AG20443 (cell line): ENCODE measurements around the gene CAMKMT.

Source experiments
- DNase-seq: peaks from one replicate; pipeline ENCODE4 v3.0.0; 2012; ENCODE audit warnings: low spot score, mixed read lengths

Gene CAMKMT

DNA sequence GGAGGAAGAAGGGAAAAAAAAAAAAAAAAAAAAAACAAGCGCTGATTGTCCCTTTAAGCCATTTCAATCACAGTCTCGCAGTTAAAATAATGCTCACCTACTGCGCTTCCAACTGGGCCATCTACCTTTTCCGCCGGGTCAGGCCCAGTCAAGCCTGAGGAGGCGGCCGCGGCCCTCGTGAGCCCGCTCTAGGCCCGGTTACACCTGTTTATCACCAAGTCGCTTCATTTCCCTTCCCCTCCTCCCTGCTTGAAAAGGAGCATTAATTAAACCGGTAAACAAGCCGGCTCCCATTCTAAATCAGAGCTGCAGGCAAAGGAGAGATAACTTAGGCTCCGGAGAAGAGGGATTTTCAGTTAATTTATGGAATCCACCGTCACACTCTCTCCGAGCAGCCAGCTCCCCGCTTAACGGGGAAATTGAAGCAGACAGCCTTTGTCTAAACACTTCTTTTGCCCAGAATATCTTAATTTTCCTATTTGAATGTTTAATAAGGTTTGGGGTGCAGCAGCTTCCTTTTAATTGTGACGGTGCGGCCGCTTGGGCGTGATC is 439.6 kb downstream of the CAMKMT start:
- DNase-seq: no peak

DNA sequence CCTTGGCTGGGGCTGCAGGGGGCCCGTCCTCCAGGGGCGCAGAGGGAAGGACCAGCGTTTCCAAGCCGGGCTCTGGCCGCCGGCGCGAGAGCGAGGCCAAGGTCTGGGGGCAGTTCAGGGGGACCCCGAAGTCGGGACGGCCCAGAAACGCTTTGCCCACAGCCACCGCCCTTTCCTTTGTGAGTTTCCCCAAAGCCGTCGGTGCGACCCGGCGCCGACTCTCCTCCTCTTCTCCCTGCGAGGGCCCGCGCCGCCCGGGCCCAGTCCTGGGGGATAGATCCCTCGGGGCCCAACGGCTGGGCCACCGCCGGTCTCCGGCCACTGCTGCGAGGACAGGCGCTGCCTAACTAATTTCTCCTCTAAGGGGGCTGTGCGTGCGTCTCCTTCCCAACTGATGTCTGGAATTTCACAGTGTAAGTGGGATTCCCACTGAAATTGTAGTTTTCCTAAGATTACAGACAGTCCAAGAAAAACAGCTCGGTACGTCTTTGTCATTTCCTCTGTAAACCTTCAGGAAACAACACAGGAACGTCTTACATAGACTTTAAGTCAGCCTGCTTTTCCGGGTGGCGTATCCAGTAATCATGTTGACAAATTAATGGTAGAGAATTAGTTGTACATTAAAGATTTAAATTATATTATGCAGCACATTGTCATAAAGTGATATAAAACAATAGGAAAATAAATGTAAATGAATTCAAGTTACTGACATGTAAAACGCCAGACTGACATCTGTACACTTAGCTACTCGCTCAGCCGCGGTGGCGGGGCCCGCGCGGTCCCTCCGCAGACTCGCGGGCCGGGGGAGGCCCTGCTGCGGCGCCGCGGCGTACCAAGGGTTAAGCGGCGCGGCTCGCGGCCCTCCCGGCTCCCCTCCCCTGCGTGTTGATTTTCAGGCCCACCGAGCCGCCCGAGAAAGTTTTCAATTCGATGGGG is 440.4 kb downstream of the CAMKMT start:
- DNase-seq: no peak

DNA sequence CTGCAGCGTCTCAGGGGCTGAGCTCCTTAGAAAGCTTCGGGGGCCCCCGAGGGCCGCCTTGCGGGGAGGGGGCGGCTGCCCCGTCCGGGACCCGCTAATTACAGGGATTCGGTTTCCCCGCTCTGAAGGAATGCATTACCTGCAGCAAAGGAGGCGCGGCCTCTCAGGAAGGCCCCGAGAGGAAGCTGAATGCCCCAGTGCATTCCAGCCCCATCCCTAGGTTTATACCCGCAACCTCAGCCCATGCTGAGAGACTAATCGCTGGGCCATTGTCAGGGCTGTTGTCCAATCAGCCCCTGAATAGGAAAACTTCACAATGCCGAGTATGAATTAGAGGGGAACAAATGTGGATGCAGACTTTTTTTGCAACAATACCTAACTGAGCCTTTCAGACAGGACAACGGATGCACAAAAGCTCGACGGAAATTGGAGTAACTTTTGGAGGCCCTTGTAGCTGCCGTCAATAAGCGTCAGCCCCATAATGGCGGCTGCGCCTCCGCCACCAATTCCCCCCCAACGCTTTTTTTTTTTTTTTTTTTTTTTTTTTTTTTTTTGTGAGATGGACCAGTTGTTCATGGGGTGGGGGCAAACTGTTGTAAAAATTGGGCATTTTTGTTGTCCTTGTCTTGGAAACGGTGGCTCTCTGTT is 441.2 kb downstream of the CAMKMT start:
- DNase-seq: no peak

DNA sequence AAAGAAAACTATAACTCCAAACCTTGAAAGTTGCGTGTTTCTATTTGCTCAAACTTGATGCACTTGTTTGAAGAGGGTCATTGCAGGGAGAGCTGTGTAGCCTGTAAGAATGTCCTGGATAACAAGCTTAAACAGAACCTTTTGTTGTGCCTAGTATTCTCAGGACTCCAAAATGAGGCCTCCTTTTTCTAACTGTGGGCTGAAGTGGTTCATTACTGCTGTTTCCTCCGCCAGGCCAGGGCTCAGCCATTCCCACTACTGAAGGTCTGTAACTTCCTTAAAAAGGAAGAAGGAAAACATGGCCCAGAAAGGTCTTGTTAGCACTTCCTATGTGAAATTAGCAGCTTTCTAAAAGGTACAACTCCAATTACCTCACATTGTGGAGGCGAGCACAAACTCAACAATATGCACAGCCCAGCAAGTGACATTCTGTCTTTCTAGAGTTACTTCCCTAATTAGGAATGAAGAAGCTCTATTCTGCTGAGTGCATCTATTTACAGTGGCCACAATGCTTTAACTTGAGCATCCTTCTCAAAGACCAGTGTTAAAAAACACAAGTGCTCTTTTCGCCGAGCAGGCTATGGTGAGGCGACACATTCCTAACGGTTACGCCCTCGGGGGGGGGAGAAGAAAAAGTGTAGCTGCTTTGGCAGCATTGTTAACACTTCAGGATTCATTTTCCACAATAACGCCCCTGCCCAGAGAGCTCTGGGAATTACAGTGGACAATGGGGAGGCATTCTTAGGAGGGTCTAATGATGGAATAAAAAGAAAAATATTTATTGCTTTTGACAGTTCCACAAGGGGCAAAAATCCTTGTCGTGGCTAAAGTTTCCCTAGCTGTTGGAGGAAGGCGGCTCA is 442.9 kb downstream of the CAMKMT start:
- DNase-seq: no peak

DNA sequence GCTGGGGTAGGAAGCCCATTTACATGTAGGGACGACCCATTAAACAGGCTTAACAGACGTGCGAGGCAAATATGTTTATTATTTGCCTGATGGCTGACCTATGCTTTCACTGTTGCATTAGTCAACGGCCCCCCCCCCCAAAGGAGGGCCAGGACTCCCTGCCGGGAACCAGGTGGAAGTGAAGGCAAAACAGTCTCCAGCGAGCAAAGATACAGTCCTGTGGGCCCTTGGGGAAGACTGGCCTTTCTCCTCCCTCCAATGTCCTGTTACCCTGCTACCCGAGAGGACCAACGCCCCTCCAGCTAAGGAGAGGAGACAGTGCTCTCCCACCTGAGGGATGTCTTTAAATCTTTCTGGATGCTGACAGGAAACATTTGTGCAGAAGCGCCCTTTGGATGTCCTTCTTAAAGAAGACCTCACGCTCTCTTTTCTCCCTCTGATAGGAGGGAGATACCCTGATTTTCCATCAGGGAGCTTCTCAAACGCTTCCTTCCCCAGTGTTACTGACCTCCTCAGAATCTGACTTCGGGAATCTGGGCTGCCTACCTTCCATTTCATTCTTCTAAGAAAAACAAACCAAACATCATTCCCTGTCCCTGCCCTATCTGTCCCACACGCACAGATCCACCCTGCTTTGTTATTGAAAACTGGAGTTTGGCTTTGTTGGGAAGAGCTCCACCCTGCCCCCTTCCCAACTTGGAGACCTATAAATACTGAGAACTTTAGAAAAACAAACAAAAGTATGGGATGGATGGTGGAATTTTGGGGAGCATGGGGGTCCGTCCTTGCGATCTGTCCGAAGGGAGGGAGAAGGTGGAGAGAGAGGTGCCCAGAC is 443.9 kb downstream of the CAMKMT start:
- DNase-seq: no peak

DNA sequence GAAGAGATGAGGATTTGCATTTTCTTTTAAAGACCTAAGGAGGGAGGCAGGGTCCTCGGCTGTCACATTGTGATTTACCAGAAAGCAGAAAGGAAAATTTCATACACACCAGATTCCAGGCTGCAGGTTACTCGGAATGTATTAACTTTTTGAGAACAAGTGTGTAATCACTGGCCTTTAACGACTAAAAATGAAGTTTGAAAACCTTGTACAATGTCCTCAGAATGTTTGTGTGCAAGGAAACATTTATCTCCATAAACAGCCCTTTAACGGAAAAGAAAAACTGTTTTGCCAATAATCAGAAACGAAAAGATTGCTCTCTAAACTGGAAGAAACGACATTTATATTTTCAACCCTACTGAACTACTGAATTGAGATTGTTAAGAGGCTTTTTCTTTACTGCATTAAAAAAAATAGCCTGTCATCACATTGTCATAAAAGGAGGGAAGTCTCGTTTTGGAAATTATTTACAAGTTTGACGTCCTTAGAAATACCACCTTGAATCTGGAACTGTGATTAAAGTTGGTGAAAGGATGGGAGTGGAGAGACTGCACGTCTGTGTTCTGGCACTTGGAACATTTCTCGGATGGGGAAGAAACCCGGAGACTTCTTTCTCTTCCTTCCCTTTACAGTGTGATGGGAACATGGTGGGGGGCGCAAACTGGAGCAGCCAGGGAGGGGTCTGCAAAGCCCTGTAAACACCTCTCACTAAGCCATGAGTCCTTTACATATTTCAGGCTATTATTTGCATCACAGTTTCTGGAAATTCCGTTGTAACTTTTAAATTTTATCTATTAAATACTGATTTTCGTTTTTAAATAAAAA is 445.7 kb downstream of the CAMKMT start:
- DNase-seq: no peak

DNA sequence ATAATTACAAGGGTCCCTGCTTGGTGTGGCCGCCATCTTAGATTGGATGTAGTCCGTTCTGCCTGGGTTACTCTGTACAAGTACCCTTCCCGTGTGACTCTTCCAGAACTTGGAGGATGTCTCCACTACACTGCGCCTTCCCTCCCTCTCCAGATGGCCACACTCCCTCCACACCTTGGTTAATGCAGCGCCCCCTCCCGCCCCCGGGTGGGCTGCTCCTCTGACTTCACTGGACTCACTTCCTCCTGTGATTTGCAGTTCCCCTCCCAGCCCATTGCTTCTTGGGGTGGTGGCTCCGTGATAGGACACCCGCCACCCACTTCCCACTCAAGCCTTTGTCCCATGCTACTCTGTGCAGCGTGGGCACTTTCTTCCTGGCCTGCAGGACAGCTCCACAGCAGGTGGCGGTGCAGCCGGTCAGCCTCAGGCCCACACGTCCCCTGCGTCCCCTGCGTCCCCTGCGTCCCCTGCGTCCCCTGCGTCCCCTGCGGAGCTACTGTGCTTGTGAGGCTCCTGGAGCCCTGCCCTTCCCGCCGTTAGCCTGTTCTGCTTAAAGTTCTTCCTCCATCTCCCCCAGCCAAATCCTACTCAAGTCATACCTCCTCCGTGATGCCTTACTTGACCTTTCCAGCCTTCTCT is 449.3 kb downstream of the CAMKMT start:
- no peak for DNase-seq

DNA sequence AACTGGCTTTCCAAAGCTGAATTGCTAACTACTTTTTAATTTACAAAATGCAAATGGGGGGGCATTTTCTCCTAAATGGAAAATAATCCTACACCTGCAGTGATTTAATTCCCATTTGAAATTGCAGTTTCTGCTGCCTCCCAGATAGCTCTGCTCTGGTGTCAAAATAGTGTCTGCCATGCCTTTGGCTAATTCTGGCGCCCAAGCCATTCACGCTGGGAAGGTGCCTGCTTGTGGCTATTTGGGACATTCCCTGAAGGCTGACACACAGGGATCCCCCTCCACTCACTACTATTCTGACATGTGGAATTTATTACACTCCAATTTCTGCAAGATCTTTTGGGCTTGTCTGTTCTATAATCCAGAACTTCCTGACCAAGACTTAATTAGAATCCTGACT is 451.4 kb downstream of the CAMKMT start:
- DNase-seq: no peak

DNA sequence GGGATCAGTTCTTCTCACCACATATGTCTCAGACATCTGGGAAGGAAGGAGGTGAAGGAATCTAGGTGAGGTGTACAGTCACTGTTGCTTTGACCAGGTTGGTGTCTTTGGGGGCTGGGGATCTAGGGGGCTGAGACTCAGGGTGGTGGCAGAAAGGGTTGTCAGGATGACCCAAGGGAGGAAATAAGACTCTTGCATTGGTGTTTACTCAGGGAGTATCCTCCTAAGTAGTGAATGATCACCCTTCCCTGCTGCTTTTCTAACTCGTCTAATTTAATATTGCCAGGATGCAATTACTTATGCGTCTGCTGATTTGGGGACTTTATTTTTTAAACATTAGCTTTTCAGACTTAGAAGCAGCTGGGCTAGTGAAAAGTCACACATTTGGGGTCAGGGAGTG is 451.9 kb downstream of the CAMKMT start:
- no peak for DNase-seq

DNA sequence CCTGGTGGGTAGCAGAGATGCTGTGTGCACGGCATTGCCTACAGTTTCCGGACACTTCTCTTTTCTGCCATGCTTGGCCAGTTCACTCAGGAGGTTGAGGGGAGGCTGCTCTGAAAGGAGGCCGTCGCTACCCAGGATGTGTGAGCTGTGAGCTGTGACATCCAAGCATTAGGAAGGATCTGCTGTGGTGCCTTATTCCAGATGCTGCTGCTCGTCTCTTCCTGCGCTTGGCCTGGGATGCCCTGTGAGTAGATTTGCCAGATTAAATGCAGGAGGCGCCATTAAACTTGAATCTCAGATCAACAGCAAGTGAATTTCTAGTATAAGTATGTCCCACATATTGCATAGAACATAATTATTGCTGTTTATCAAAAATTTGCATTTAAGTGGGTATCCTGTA is 455.5 kb downstream of the CAMKMT start:
- no peak for DNase-seq

DNA sequence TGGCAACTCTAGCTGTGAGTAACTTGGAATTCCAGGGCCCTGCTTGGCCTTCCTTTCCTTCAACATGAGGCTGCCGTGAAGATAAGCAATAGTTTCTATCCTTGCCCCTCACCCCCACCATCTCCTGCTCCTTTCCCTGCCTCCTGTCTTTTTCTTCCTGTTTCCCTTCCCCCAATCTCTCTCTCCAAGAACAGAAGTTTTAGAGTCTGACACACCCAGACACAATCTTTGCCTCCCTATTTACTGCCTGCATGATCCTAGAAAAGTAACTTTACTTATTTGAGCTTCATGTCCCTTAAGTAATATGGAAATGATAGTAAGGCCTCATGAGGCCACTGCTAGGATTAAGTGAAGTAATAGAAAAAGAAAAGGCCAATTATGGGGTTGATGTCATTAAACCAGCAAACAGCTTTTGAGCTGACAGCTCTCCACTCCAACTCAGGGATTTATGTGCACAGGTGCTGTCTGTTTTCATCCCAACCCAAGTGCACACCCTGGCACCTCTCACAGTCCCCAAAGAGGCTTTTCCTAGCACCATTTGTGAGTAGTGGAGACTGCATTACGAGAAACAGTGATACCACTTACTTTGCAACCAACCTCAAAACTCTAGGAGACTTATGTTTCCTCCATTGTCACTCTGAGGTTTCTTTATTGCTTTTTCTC is 456.1 kb downstream of the CAMKMT start:
- no peak for DNase-seq

DNA sequence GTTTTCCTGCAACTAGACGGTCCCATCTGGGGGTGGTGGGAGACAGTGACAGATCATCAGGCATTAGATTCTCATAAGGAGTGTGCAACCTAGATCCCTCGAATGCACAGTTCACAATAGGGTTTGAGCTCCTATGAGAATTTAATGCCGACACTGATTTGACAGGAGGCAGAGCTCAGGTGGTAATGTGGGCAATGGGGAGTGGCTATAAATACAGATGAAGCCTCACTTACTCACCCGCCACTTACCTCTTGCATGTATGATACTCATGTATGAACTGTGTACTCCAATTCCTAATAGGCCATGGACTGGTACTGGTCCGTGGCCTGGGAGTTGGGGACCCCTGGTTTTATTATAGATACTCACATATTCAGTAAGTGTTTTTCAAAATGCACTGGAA is 457.3 kb downstream of the CAMKMT start:
- no peak for DNase-seq

DNA sequence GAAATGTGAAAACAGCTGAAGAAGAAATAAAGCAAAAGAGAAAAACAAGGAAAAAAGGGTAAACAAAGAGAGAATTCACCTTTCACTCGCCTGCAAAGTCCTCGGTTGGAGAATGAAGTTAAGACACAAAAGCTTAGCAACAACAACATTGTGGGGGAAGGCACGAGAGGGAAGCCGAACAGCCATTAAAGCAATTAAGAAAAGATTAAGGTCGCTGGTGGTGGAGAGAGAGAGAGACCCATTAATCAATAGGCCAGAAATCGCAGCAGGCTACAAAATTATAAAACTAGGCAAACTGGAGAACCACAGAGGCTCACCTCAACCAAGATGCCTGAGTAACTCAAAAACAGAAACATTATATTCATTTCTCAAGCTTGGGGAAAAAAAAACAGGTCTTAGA is 459.8 kb downstream of the CAMKMT start:
- no peak for DNase-seq

DNA sequence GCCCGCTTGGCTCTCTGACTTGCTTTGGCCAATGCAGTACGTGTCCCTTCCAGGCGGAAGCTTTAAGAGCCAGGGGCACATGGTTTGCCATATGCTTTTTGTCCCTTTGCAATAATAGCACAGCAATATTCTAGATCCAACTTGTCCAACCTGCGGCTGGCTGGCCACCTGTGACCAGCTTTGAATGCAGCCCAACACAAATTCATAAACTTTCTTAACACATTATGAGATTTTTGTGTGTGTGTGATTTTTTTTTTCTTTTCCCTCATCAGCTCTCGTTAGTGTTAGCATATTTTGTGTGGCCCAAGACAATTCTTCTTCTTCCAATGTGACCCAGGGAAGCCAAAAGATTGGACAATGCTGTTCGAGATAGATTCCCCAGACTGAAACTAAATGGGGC is 460.4 kb downstream of the CAMKMT start:
- DNase-seq: no peak
